ENCODE measurements around the gene WDR6.
A peak's percentile ranks its signal among the peaks of the same experiment; 100 is the strongest.

The WDR6 gene

GRCh38 chr3:49013738-49014660 is 6.8 kb downstream of the WDR6 start:
- FAIRE-seq (no peak), DNase-seq (ENCODE audit: insufficient read length, low spot score) (no peak)

GRCh38 chr3:49015072-49015471 is 7.9 kb downstream of the WDR6 start:
- FAIRE-seq (no peak), DNase-seq (ENCODE audit: insufficient read length, low spot score) (no peak)

- DNase-seq (ENCODE audit: insufficient read length, low spot score) (no peak), FAIRE-seq (no peak)
Observed at GRCh38 chr3:49015765-49016164, 8.6 kb downstream of the WDR6 start.

GRCh38 chr3:49016414-49017228 is 9.4 kb downstream of the WDR6 start:
- FAIRE-seq: no peak

GRCh38 chr3:49017229-49017970 is 10.2 kb downstream of the WDR6 start:
- DNase-seq (ENCODE audit: insufficient read length, low spot score) (no peak), FAIRE-seq (no peak)

More at GRCh38 chr3:49016414-49017228, 9.4 kb downstream of the WDR6 start:
- no peak for DNase-seq (ENCODE audit: insufficient read length, low spot score)

- DNase-seq (ENCODE audit: insufficient read length, low spot score) (peak; percentile 64), FAIRE-seq (peak; percentile 72)
Observed at GRCh38 chr3:49017971-49018706, 10.9 kb downstream of the WDR6 start, which contains the start of gene DALRD3. Gene DALRD3 (minus strand): TSS chr3:49018580. CDS start chr3:49018564, 16 bp downstream.

- DNase-seq (ENCODE audit: insufficient read length, low spot score) (no peak), FAIRE-seq (no peak)
Observed at GRCh38 chr3:49018707-49019006, 11.5 kb downstream of the WDR6 start.

GRCh38 chr3:49019941-49020329 is 12.7 kb downstream of the WDR6 start:
- DNase-seq (ENCODE audit: insufficient read length, low spot score): no peak
- FAIRE-seq: no peak

GRCh38 chr3:49020330-49021212 is 13.4 kb downstream of the WDR6 start:
- no peak for FAIRE-seq
- no peak for DNase-seq (ENCODE audit: insufficient read length, low spot score)

GRCh38 chr3:49021213-49021812 is 14.1 kb downstream of the WDR6 start:
- peak; percentile 94 for DNase-seq (ENCODE audit: insufficient read length, low spot score)
- peak; percentile 93 for FAIRE-seq

GRCh38 chr3:49021813-49022687 is 14.9 kb downstream of the WDR6 start, which contains the start of gene NDUFAF3:
Gene NDUFAF3 (plus strand): TSS chr3:49022121. CDS start chr3:49022145, 24 bp downstream.
- FAIRE-seq: peak; percentile 97

GRCh38 chr3:49022688-49023171 is 15.5 kb downstream of the WDR6 start:
- DNase-seq (ENCODE audit: insufficient read length, low spot score) (no peak), FAIRE-seq (no peak)

More at GRCh38 chr3:49021813-49022687, 14.9 kb downstream of the WDR6 start, which contains the start of gene NDUFAF3:
- peak; percentile 88 for DNase-seq (ENCODE audit: insufficient read length, low spot score)

- DNase-seq (ENCODE audit: insufficient read length, low spot score) (no peak), FAIRE-seq (no peak)
Observed at GRCh38 chr3:49023775-49024174, 16.6 kb downstream of the WDR6 start.

- FAIRE-seq (no peak), DNase-seq (ENCODE audit: insufficient read length, low spot score) (no peak)
Observed at GRCh38 chr3:49024449-49024848, 17.3 kb downstream of the WDR6 start.

GRCh38 chr3:49025005-49025792 is 18.0 kb downstream of the WDR6 start:
- DNase-seq (ENCODE audit: insufficient read length, low spot score) (no peak), FAIRE-seq (no peak)

GRCh38 chr3:49025793-49026520 is 18.8 kb downstream of the WDR6 start:
- DNase-seq (ENCODE audit: insufficient read length, low spot score) (no peak), FAIRE-seq (no peak)
